Stimulated activated CD8-positive, alpha-beta memory T cell treated with anti-CD3 and anti-CD28 coated beads, Interleukin-7, amount 100 ng/mL, for 48 hours (primary cell): ENCODE data around the gene DCST2.

Experiments
- DNase-seq, 2 donors: peaks; one replicate each; pipeline ENCODE4 v3.0.0-alpha.2; 2020; ENCODE audit warnings: low read depth in 1 of 2; ENCODE audit errors: extremely low read depth in 1 of 2

DCST2 gene

GRCh38 chr1:155030243-155030795 lies 3.3 kb downstream of the DCST2 start:
- DNase-seq: no peak

DNA sequence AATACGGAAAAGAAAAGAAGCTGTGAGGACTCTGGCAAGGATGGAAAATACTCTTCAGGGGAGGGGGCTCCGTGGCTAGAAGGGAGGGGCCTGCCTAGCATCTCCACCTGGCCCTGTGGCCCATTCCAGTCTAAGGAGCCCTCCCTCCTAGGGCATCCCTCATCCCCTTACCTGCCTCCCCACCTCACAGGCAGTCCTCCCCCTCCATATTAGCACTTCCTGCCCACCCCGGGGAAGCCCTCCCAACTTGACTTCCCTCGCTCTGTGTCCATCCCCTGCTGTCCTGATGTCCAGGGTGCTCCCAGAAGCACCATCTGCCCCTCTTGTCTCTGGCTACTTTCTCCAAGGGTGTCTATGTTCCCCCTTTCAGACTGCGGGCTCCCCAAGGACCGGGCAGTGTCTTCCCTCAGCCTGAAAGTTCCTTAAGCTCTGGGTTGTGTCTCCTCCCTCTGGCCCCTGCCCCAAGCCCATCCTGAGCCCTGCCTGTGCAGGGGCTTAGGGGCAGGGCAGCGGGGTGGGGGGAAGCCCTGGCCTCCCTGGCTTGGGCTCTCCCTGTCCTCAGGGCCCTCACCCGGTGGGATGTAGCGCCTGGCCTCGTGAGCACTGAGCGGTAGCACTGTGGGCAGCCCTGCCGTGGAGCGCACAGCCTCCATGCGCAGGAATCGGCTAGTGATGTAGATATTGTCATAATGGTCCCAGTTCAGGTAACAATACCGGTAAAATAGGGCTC lies 3.9 kb downstream of the DCST2 start:
- no peak for DNase-seq

- DNase-seq: no peak
These were observed 7.0 kb downstream of the DCST2 start for GRCh38 chr1:155026588-155026987.

GRCh38 chr1:155026154-155026553 lies 7.4 kb downstream of the DCST2 start:
- DNase-seq: no peak

- DNase-seq: no peak
These were observed 9.3 kb downstream of the DCST2 start for GRCh38 chr1:155024315-155024714.

- DNase-seq: no peak
These were observed 10.0 kb downstream of the DCST2 start for GRCh38 chr1:155023627-155024026.

GRCh38 chr1:155022927-155023236 lies 10.7 kb downstream of the DCST2 start:
- DNase-seq: no peak

GRCh38 chr1:155022136-155022926 lies 11.2 kb downstream of the DCST2 start:
- no peak for DNase-seq

GRCh38 chr1:155019377-155020245 lies 14.0 kb downstream of the DCST2 start:
- no peak for DNase-seq

DNA sequence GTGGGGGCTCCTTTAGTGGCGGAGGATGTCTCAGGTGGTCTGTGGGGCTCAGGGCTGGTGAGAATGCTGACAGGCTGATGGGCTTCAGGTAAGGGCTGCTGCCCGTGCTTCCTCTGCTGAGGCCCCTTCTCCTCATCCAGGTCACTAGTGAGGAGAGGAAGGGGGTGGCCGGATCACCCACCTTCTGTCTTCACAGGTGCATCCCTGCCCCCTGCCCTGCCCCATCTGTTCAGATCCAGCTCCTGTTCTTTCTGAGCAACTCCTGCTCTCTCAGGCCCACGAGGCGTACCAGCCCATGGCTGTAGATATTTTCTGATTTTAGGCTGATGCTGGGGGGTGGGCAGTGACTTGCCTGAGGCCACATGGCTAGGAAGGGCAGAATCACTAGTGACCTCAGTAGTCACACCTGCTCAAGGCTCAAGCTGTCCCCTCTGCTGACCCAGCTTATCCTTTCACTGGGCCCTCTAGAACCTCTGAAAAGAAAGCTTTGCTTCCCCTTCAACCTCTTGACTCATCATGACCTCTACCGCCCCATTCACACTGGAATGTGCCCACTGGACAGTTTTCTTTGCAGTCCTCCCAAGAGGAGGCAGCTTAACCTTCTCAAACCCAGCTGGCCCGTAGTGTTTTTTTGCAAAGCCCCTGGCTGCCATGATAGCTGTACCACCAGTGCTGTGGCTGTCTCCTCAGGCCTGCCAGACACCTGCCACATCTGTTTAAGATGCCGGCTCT lies 14.8 kb downstream of the DCST2 start:
- DNase-seq: no peak

- no peak for DNase-seq
These were observed 15.7 kb downstream of the DCST2 start for GRCh38 chr1:155017946-155018316.

DNA sequence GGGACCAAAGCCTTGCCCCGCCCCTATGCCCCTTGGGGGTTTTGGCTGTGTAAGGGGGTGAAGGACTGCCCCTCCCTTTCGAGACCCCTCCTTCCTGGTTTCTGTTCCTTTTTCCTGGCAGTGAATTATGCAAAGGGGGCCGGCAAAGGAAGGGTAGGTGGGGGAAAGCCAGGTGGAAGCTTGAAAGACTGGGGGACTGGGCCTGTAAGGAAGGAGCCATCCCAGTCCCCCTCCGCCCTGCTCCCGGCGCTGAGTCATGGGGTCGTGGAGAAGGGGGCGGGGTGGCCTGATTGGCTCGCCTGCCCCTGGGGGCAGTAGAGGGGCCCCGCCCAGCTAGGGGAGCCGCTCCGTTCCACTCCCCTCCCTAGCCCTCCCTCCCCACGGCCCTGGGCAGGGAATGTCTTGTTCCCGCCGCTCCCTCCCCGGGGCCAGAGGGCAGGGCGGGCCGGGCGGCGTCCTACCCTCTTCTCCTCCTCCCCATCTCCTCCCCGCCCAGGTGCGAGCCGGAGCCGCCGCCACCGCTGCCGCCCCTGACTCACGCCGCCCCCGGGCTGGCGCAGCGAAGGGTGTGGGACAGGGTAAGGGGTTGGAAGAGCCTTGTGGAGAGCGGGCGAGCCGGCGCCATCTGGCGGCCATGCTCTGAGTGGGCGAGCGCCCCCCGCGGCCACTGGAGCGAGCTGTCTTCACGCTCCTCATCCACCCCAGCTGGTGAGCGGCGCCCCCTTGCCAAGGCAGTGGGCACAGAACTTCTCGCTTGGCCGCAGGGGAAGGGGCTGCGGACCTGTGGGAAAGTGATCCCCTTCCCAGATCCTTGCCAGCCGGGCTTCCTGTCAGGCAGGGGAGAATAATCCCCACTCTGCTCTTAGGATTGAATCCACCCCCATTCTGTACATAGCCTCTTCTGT lies 16.3 kb downstream of the DCST2 start:
- DNase-seq: peak; percentile 86 to 87

GRCh38 chr1:155016231-155016831 lies 17.2 kb downstream of the DCST2 start:
- no peak for DNase-seq

- no peak for DNase-seq
These were observed 17.9 kb downstream of the DCST2 start for GRCh38 chr1:155015527-155016230.

DNA sequence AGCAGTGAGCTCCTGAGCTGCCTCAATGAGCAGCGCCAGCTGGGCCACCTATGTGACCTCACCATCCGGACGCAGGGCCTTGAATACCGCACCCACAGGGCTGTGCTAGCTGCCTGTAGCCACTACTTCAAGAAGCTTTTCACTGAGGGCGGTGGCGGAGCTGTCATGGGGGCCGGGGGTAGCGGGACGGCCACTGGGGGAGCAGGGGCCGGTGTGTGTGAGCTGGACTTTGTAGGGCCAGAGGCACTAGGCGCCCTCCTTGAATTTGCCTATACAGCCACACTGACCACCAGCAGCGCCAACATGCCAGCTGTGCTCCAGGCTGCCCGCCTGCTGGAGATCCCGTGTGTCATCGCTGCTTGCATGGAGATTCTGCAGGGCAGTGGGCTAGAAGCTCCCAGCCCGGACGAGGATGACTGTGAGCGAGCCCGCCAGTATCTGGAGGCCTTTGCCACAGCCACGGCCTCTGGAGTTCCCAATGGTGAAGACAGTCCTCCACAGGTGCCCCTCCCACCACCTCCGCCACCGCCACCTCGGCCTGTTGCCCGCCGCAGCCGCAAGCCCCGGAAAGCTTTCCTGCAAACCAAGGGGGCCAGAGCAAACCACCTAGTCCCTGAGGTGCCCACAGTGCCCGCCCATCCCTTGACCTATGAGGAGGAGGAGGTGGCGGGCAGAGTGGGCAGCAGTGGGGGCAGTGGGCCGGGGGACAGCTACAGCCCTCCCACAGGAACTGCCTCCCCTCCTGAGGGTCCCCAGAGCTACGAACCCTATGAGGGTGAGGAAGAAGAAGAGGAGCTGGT lies 18.7 kb downstream of the DCST2 start:
- DNase-seq: no peak

- no peak for DNase-seq
These were observed 19.9 kb downstream of the DCST2 start for GRCh38 chr1:155013632-155014031.

DNA sequence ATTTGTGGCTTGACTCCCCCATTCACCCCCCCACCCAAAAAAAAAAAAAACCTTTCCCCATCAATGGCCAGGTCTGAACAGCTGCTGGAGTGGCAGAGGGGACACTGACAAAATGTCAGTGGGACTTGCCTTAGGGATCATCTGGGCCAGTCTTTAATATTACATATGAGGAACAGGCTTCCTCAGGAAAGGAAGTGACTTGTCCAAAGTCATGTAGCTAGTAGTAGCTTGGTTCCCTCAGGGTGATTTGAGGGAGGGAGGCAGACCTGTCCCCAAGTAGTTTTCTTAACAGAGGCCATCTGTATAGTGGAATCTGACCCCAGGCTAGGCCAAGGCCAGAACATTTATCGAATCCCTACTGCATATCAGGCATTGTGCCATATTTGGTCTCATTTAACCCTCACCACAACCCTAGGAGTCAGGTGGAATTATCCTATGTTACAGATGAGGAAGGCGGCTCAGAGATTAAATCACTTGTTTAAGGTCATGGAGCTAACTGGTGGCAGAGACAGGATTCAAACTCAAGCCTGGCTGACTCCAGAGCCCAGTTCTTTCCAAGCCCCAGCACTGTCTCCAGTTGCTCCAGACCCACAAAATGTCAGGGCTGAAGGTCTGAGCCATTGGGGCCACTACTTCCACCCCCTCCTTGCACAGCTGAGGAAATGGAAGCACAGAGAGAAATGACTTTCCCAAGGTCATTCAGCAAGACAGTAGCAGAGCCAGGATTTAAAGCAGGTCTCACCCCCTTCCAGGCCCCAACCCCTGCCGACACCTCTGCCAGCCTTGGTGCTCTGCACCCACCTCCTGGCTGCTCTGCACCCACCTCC lies 20.6 kb downstream of the DCST2 start:
- no peak for DNase-seq
